GM18498 (cell line): ENCODE measurements around the gene UBAP1L.

ENCODE experiments used
- ATAC-seq: cut with Tn5 transposase; IDR thresholded peaks from one replicate; pipeline ENCODE4 v1.9.1; 2021; ENCODE audit warnings: mild to moderate bottlenecking, moderate library complexity; ENCODE audit not compliant: unreplicated experiment

The UBAP1L gene

GRCh38 chr15:65067645-65068402 is 47.2 kb downstream of the UBAP1L start, which contains the start of gene RASL12:
Gene RASL12 (minus strand): TSS chr15:65067991. CDS start chr15:65067835, 156 bp downstream.
- no peak for ATAC-seq

- no peak for ATAC-seq
Measured at GRCh38 chr15:65067317-65067644, 47.7 kb downstream of the UBAP1L start.

- ATAC-seq, result no peak
Measured at GRCh38 chr15:65066635-65067316, 48.2 kb downstream of the UBAP1L start.

- no peak for ATAC-seq
Measured at GRCh38 chr15:65066001-65066634, 48.9 kb downstream of the UBAP1L start.

GRCh38 chr15:65062726-65063125 is 52.3 kb downstream of the UBAP1L start:
- no peak for ATAC-seq

- ATAC-seq, result no peak
Measured at GRCh38 chr15:65062061-65062460, 52.9 kb downstream of the UBAP1L start.

GRCh38 chr15:65060641-65061397 is 54.2 kb downstream of the UBAP1L start:
- no peak for ATAC-seq

GRCh38 chr15:65059931-65060596 is 54.9 kb downstream of the UBAP1L start:
- ATAC-seq, result no peak

GRCh38 chr15:65059369-65059750 is 55.6 kb downstream of the UBAP1L start:
- no peak for ATAC-seq

GRCh38 chr15:65058394-65059368 is 56.3 kb downstream of the UBAP1L start:
- no peak for ATAC-seq

GRCh38 chr15:65057549-65057940 is 57.5 kb downstream of the UBAP1L start:
- ATAC-seq, result no peak

- ATAC-seq, result no peak
Measured at GRCh38 chr15:65056868-65057548, 58.0 kb downstream of the UBAP1L start.

- no peak for ATAC-seq
Measured at GRCh38 chr15:65056106-65056505, 58.9 kb downstream of the UBAP1L start.

- no peak for ATAC-seq
Measured at GRCh38 chr15:65055201-65055870, 59.7 kb downstream of the UBAP1L start.

- ATAC-seq, result no peak
Measured at GRCh38 chr15:65054333-65055200, 60.4 kb downstream of the UBAP1L start.

GRCh38 chr15:65052956-65053355 is 62.0 kb downstream of the UBAP1L start:
- no peak for ATAC-seq

- no peak for ATAC-seq
Measured at GRCh38 chr15:65051266-65051665, 63.7 kb downstream of the UBAP1L start.

GRCh38 chr15:65050270-65050669 is 64.7 kb downstream of the UBAP1L start:
- ATAC-seq, result no peak
